ENCODE results near the gene TRIP6.
"Not testable (repeated sequence)": the region's sequence is repeated elsewhere in the genome, so short reads cannot be mapped to it uniquely, and the experiment has no call there.

Gene TRIP6

DNA sequence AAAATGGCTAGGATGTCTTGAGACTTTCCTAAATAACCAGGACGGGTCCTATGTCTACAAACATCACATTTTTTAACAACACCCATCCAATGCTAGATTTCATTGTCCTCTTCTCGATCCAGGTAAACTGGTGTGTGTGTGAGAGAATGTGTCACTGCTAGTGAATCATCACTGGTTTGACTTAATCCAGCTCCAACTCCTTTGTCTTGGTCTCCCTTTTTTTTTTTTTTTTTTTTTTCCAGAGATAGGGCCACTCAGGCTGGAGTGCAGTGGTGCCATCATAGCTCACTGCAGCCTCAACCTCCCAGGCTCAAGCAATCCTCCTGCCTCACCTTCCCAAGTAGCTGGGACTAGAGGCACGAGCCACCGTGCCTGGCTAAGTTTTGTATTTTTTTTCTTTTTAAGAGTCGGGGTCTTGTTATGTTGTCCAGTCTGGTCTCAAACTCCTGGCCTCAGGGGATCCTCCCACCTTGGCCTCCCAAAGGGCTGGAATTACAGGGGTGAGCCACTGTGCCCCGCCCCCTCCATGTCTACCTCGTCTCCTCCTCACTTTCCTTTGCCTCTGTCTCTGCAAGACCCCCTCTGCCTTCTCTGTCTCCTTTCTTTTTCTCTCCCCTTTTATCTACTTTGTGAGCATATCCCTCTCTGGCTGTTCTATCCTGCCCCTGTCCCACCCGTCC lies 24.5 kb downstream of the TRIP6 start:
- DNase-seq (ENCODE audit: low read depth) = no peak

DNA sequence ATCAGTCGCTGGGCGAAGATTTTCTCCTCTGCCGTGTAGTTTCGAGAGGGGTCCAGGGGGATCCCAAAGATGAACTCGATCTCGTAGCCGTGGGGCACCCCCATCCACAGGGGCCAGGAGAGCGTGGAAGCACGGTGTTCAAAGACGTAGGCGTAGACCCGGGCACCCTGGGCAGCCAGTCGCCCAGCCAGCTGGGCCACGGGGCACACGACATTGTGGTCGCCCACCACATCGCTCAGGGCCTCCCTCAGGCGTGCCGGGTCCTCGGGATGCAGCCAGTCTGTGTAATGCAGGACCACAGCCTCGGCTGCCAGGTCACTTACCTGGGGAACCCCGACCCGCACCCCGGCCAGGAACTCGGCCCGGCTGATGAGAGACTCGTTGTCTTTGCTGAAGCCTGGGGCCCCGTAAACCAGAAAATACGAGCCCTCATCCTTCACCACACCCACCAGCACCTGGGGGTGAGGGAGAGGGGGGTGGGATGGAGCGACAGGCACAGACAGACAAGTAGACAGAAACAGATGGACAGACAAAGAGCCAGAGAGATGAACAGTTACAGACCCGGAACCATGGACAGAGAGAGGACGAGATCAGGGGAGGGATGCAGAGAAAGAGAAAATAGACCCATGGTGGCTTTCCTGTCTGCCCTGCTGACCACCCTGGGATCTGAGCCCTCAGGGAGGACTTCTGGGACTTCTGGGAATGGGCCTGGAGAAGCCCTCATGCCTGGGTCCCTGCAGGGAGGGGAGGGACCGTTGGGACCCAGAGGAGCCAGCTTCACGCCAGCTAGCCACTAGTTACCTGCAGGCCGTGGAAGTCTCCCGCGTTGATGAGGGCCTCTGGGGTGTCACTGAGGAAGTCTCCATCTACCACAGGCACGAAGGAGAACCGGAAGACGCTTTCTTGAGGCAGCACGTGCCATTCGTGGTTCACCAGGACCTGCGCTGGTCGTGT lies 25.5 kb downstream of the TRIP6 start:
- no peak for DNase-seq (ENCODE audit: low read depth)

DNA sequence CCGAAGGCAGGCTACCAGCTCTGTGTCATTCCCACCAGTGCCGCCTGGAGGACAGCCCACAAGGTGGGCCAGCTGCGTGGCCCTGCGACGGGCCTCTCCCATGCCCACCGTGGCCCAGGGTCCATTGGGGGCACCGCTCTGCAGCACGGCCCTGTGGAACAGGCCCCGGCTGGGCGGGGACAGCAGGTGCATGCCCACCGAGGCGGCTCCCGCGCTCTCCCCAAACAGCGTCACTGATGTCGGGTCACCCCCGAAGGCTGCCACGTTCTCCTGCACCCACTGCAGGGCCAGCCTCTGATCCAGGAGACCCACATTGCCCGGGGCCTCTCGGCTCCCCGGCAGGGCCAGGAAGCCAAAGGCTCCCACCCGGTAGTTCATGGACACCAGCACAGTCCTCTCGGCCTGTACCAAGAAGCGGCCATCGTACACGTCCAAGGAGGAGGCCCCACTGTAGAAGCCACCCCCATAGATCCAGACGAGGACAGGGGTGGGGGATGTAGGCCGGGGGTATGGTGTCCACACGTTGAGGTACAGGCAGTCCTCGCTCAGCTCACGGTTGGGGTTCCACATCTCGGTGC lies 26.2 kb downstream of the TRIP6 start:
- DNase-seq (ENCODE audit: low read depth) = no peak

DNA sequence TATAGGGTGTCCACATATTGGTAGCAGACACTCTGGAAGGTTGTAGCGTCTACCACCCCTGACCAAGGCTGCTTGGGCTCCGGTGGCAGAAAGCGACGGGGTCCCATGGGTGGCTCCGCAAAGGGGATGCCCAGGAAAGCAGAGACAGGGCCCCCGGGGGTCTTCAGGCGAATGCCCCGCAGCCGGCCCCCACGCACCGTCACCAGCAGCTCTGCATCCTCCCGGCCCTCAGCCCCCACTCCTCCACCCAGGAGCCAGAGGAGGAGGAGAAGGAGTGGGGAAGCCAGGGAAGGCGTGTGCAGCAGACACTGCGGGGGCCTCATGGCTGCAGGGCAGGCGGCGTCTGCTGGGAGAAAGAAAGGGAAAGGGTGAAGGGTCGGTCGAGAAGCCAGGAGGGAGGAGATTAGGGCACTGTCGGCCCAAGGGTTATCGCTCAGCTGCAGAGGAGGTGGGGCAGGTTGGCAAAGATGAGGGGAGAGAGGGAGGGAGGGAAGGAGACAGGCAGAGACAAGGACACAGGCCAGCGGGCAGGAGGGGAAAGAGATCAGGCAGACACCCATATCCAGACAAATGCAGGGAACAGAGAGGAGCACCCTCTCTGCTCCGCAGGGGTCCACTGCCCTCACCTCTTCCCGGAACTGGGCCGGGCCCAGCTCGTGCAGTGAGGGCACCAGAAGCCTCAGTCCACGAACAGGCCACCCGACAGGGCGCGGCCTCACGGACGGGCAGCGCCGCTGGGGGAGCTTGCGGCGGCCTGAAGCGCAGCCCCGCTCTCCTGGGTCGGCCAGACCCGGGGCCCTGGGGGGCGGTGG lies 26.9 kb downstream of the TRIP6 start:
- no peak for DNase-seq (ENCODE audit: low read depth)

DNA sequence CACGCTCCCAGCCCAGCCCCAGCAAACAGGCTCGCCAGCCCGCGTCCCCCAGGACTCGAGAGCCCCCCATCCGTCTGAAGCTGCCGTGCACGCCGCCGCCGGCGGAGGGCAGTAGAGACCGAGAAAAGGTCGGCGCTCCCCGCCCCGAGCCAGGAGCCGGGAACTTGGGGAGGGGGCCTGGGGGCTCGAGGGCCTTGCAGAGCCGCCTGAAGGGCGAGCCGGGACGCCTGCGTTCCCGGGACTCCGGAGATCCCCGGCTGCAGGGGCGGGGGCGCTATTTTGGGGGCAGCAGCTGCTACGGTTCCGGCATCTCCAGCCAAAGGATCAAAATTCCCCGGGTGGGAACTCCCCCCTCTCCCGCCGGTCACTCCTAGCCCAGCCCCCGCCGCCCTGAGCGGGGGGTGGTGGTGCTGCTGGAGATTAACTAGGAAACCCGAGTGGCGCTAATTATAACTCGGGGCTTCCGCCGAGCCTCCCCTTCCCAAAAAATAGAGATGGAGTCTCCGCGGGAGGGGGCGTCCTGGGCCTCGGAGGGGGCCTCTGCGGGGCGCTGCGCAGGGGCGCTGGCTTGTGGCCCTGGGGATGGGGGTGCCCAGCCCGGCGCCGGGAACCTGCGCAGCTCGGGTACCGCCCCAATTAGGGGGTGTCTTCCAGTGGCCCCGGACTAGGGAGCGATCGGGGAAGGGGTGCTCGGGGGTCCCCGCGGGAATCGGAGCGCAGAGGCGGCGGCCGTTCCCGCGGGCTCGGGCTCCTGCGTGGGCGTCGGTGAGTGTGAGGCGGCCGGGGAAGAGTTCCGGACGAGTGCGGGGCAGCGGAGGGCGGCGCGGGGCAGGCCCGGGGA lies 27.9 kb downstream of the TRIP6 start:
- DNase-seq (ENCODE audit: low read depth) = no peak

- no peak for DNase-seq (ENCODE audit: low read depth)
These were observed 28.4 kb downstream of the TRIP6 start, which contains the start of gene ACHE for GRCh38 chr7:100895701-100895955. Gene ACHE (minus strand): TSS chr7:100895888. CDS start chr7:100894232, 1,656 bp downstream.

DNA sequence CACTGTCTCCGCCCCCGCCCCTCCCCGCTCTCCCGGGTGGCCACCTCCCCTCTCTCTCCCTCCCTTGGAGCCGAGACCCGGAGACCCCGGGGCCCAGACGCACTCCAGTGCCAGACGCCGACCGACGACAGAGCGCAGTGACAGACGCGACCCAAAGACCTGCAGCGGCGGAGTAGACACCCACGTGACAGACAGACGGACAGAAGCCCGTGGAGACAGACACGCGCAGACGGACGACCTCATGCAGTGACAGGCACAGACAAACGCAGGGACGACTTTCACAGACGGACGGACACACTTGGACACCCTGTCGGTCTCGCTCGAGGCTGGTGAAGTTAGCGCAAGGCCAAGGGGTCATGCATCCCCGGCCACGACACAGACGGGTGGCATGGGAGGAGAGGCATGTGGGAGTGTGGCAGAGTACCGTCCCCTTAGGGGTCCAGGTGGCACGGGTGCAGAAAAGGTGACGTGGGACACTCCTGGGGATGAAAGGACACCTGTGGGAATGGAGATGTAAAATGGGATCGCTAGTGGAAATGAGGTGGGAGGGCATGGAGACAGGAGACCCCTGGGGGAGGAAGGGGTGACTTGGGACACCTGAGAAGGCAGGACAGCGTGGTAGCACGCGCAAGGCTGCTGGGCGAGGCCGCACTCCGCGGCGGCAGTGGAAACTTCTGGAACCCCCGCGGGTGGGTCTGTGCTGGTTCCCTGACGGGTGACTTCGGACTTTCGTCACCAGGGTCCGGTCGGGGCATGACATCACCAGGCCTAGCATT lies 29.0 kb downstream of the TRIP6 start:
- no peak for DNase-seq (ENCODE audit: low read depth)

- no peak for DNase-seq (ENCODE audit: low read depth)
These were observed 29.8 kb downstream of the TRIP6 start for GRCh38 chr7:100896732-100897608.

GRCh38 chr7:100897772-100898454 lies 30.7 kb downstream of the TRIP6 start:
- DNase-seq (ENCODE audit: low read depth) = no peak

DNA sequence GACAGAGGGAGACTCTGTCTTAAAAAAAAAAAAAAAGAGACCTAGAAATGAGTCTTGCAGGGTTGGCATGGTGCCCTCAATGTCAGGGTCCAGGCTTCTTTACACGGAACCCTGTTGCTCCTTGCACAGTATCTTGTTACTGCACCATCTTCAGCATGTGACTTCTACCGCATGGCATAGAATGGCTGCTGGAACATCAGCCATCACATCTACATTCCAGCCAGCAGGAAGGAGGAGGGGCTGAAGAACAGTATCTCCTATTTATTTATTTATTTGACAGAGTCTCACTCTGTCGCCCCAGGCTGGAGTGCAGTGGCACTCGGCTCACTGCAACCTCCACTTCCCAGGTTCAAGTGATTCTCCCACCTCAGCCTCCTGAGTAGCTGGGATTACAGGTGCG lies 32.2 kb downstream of the TRIP6 start:
- DNase-seq (ENCODE audit: low read depth) = no peak

DNA sequence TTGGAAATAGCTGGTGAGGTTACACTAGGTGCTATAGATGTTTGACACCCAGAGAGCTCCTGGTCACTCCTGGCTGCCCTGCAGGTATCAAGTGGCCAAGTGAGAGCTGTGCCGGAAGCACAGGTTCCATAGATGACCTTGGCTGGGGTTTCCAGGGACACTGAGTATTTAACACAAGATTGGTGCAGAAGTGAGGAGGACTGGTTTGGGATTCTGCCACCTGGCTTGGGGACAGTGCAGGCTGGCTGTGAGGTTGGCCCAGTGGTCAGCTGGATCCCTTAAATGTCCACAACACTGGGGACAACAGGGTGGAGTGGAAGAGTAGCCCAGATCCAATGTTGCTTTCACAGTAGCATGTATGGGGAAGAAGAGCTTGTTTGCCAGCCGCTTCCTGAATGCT lies 33.8 kb downstream of the TRIP6 start:
- no peak for DNase-seq (ENCODE audit: low read depth)

GRCh38 chr7:100901921-100902332 lies 34.7 kb downstream of the TRIP6 start:
- DNase-seq (ENCODE audit: low read depth) = no peak

DNA sequence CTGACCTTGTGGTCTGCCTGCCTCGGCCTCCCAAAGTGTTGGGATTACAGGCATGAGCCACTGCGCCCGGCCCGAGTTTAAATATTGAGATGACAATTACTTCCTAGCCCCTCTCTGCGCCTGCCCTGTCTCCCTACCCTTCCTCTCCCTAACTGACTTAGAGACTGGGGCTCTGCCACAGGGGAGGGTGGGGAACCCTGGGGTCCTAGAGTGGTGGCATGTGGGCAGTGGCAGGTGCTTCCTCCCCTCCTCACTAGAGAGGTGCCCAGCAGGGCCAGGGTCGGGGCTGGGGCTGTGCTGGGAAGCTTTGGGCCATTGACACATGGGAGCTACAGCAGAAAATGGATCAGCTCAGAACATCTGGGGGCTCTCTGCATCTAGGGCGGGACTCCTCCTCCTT lies 35.5 kb downstream of the TRIP6 start:
- no peak for DNase-seq (ENCODE audit: low read depth)

DNA sequence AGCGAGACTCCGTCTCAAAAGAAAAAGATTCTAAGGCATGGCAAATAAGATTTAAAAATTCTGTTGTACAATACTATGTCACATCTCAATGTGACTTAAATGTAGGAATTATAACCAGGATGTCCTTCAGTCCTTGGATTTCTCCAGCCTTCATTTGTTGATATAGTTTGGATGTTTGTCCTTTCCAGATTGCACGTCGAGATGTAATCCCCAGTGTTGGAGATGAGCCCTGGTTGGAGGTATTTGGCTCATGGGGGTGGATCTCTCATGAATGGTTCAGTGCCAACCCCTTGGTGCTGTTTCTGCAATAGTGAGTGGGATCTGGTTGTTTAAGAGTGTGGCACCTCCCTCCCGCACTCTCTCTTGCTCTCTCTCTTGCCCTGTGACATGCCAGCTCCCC lies 41.3 kb downstream of the TRIP6 start:
- no peak for DNase-seq (ENCODE audit: low read depth)

GRCh38 chr7:100910443-100910842 lies 43.3 kb downstream of the TRIP6 start:
- DNase-seq (ENCODE audit: low read depth) = not testable (repeated sequence)

GRCh38 chr7:100911484-100911883 lies 44.3 kb downstream of the TRIP6 start:
- no peak for DNase-seq (ENCODE audit: low read depth)

GRCh38 chr7:100914208-100914878 lies 47.2 kb downstream of the TRIP6 start:
- no peak for DNase-seq (ENCODE audit: low read depth)

GRCh38 chr7:100914879-100915447 lies 47.8 kb downstream of the TRIP6 start:
- no peak for DNase-seq (ENCODE audit: low read depth)

Measured in stimulated activated CD8-positive, alpha-beta memory T cell treated with anti-CD3 and anti-CD28 coated beads, Interleukin-15, amount 100 ng/mL, for 24 hours (primary cell).